Esophagus muscularis mucosa (tissue), 4 donors: ENCODE data around the gene DNER. TPM values are rescaled to one million over a fixed set of nuclear protein-coding genes. Genes with fewer than 3 reads are reported as not detected.
"Not testable (repeated sequence)": the region's sequence is repeated elsewhere in the genome, so short reads cannot be mapped to it uniquely, and the experiment has no call there.

Experiments used
- DNase-seq: peaks from one replicate; pipeline ENCODE4 v3.0.0-alpha.2; 2017; ENCODE audit errors: extremely low spot score
- H3K27ac ChIP-seq, 4 donors: fragments of 200-600 bp; sonication (generic); replicated peaks in 1 of 4; 1 replicate in 3 of 4; 2 replicates in 1 of 4; pipeline ENCODE4 v1.5.1; 2016 to 2019; ENCODE audit warnings: mild to moderate bottlenecking in 1 of 4
- H3K27me3 ChIP-seq, 4 donors: fragments of 200-600 bp; sonication (generic); one replicate each; pipeline versions ENCODE4 v1.5.1 to v1.6.0; 2016 to 2019
- H3K36me3 ChIP-seq, 4 donors: fragments of 200-600 bp; sonication (generic); one replicate each; pipeline ENCODE4 v1.5.1; 2016 to 2019
- H3K4me1 ChIP-seq, 4 donors: fragments of 200-600 bp; sonication (generic); one replicate each; pipeline ENCODE4 v1.5.1; 2016 to 2019
- H3K4me3 ChIP-seq, 4 donors: fragments of 200-600 bp; sonication (generic); 1 replicate in 2 of 4; 2 replicates in 2 of 4; pipeline ENCODE4 v1.5.1; 2016 to 2019; ENCODE audit warnings: mild to moderate bottlenecking in 4 of 4, moderate library complexity in 1 of 4
- H3K9me3 ChIP-seq, 4 donors: fragments of 200-600 bp; sonication (generic); 1 replicate in 3 of 4; 2 replicates in 1 of 4; pipeline ENCODE4 v1.5.1; 2016 to 2019
- EP300 ChIP-seq: sonication (generic); formaldehyde crosslinking; IDR thresholded peaks from one replicate; pipeline ENCODE4 v1.6.1; 2017; ENCODE audit warnings: antibody characterized with exemption
- POLR2A ChIP-seq: fragments of 450-650 bp; IDR thresholded peaks from one replicate; pipeline ENCODE4 v1.6.1; 2017; ENCODE audit warnings: antibody characterized with exemption, moderate library complexity, mild to moderate bottlenecking, low read depth
- POLR2AphosphoS5 ChIP-seq, 2 donors: sonication (generic); formaldehyde crosslinking; IDR thresholded peaks; one replicate each; pipeline ENCODE4 v1.6.1; 2017; ENCODE audit warnings: antibody characterized with exemption in 2 of 2
- WGBS: methylation state at CpG from one replicate; pipeline ENCODE4 v1.1.5; 2018; 5-methylcytosine and 5-hydroxymethylcytosine counted together
- intact Hi-C: fragments of 100-400 bp; cut with DNase I; formaldehyde crosslinking; loops from one replicate; pipeline ENCODE4 v1.15.1; 2023
- total RNA-seq, 4 donors: library from RNA; depleted of rRNA; stranded (reverse); fragments of >200 nt; gene quantifications; one replicate each; pipeline versions ENCODE4 v1.1.0 to v1.2.1, GENCODE V29; 2016
- TF ChIP-seq, protein P1 (sequence below), 3 experiments: fragments of 200-600 bp in 2 of 3; fragments of 450-650 bp in 1 of 3; sonication (generic) in 2 of 3; IDR thresholded peaks; one replicate each; pipeline ENCODE4 v1.5.1; 2017 to 2019; ENCODE audit warnings: antibody characterized with exemption in 3 of 3, mild to moderate bottlenecking in 2 of 3, moderate library complexity in 1 of 3

The DNER gene, protein sequence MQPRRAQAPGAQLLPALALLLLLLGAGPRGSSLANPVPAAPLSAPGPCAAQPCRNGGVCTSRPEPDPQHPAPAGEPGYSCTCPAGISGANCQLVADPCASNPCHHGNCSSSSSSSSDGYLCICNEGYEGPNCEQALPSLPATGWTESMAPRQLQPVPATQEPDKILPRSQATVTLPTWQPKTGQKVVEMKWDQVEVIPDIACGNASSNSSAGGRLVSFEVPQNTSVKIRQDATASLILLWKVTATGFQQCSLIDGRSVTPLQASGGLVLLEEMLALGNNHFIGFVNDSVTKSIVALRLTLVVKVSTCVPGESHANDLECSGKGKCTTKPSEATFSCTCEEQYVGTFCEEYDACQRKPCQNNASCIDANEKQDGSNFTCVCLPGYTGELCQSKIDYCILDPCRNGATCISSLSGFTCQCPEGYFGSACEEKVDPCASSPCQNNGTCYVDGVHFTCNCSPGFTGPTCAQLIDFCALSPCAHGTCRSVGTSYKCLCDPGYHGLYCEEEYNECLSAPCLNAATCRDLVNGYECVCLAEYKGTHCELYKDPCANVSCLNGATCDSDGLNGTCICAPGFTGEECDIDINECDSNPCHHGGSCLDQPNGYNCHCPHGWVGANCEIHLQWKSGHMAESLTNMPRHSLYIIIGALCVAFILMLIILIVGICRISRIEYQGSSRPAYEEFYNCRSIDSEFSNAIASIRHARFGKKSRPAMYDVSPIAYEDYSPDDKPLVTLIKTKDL
- total RNA-seq = 1 to 10 TPM; 2.9 to 5.3 (median 4.6) TPM

DNA sequence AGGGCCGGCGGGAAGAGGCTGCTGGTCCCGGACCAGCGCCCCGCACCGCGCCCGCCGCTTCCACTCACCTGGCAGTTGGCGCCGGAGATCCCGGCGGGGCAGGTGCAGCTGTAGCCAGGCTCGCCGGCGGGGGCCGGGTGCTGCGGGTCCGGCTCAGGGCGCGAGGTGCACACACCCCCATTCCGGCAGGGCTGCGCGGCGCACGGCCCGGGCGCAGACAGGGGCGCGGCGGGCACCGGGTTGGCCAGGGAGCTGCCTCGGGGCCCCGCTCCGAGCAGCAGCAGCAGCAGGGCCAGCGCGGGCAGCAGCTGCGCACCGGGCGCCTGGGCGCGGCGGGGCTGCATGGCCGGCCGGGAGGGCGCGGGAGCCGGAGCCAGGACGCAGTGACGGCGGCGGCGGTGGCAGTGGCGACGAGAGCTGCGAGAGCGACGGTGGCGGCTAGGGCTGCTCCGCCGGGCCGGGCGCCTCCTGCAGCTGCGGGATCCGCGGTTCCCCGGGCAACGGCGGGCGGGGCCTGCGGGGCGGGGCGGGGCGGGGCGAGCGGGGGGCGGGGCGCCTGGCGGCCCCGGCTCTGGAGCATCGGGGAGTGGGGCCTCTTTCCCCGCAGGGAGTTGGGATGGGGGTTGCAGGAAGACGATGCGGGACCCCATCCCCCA, at the start of gene DNER:
DNER (minus strand) TSS at position 476 of the 656 bp plus-strand sequence; CDS start at position 344, 132 bp downstream.
- no peak for DNase-seq

DNA sequence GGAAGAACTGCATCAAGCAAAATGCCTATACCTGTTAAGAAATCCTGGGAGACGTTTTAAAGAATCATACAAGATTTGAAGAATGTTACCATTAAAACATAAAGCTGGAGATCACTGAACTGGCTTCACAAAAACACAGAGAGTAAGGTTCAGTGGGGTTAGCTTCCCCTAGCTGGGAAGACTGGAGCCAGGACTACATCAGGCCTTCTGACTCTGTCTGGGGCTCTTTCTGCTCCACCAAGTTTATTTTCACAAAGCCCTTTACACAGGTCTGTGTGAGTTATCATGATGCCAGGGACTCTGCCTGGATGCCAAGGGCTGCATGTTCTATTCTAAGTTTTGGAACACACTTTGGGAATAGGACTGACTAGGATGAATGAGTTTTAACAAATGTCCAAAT, 47.3 kb upstream of the DNER start:
- Histone ChIP-seq H3K9me3 (no peaks in the 10 kb centered on the region), H3K4me1 (peaks cover 0 to 6% (median 0%) of the 10 kb centered on the region in 4 donors), H3K27me3 (no peaks in the 10 kb centered on the region), H3K4me3 (no peak overlapping the region), H3K36me3 (peaks cover 14 to 32% (median 28%) of the 10 kb centered on the region in 4 donors), H3K27ac (no peak overlapping the region)
- TF ChIP-seq EP300 (no peak), POLR2AphosphoS5 (IDR thresholded peaks at IDR 0.05) (no peak), POLR2A (no peak)
- TF ChIP-seq, protein P1, sequence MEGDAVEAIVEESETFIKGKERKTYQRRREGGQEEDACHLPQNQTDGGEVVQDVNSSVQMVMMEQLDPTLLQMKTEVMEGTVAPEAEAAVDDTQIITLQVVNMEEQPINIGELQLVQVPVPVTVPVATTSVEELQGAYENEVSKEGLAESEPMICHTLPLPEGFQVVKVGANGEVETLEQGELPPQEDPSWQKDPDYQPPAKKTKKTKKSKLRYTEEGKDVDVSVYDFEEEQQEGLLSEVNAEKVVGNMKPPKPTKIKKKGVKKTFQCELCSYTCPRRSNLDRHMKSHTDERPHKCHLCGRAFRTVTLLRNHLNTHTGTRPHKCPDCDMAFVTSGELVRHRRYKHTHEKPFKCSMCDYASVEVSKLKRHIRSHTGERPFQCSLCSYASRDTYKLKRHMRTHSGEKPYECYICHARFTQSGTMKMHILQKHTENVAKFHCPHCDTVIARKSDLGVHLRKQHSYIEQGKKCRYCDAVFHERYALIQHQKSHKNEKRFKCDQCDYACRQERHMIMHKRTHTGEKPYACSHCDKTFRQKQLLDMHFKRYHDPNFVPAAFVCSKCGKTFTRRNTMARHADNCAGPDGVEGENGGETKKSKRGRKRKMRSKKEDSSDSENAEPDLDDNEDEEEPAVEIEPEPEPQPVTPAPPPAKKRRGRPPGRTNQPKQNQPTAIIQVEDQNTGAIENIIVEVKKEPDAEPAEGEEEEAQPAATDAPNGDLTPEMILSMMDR (IDR thresholded peaks at IDR 0.05) = no peak
- intact Hi-C loops = no loop called here
- no peak for DNase-seq
- WGBS = 71% methylated on average over 1 of the region's 1 CpG

More for the DNA sequence above, at the start of gene DNER:
- Histone ChIP-seq H3K4me1 (peaks cover 16 to 28% (median 22%) of the 10 kb centered on the region in 4 donors), H3K36me3 (no peaks in the 10 kb centered on the region), H3K27ac (no peak within 1 kb of the TSS), H3K4me3 (peak within 1 kb of the TSS; percentile 42 to 55 (median 46)), H3K27me3 (peaks cover 0 to 88% (median 31%) of the 10 kb centered on the region in 4 donors), H3K9me3 (no peaks in the 10 kb centered on the region)
- WGBS = 0% methylated on average over 4 of the region's 84 CpGs
- intact Hi-C loops = no loop called here
- TF ChIP-seq, protein P1 (IDR thresholded peaks at IDR 0.05) = no peak
- TF ChIP-seq POLR2AphosphoS5 (IDR thresholded peaks at IDR 0.05) = no peak
- TF ChIP-seq POLR2A = no peak
- no peak for TF ChIP-seq EP300

DNA sequence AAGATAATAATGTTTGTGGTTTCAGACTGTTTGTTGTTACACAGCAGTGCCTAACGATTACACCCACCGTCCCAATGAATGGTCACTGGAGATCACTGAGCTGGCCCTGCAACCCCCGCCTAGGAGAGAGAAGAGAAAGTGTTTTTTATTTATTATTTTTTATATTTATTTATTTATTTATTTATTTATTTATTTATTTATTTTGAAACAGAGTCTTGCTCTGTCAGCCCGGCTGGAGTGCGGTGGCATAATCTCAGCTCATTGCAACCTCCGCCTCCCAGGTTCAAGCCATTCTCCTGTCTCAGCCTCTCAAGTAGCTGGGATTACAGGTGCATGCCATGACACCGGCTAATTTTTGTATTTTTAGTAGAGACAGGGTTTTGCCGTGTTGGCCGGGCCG, 43.1 kb upstream of the DNER start:
- H3K9me3 ChIP-seq, H3K4me3 ChIP-seq, H3K36me3 ChIP-seq, H3K27me3 ChIP-seq, H3K4me1 ChIP-seq, H3K27ac ChIP-seq, DNase-seq, intact Hi-C loops: not testable (repeated sequence)
- WGBS = 99% methylated on average over 10 of the region's 10 CpGs

DNA sequence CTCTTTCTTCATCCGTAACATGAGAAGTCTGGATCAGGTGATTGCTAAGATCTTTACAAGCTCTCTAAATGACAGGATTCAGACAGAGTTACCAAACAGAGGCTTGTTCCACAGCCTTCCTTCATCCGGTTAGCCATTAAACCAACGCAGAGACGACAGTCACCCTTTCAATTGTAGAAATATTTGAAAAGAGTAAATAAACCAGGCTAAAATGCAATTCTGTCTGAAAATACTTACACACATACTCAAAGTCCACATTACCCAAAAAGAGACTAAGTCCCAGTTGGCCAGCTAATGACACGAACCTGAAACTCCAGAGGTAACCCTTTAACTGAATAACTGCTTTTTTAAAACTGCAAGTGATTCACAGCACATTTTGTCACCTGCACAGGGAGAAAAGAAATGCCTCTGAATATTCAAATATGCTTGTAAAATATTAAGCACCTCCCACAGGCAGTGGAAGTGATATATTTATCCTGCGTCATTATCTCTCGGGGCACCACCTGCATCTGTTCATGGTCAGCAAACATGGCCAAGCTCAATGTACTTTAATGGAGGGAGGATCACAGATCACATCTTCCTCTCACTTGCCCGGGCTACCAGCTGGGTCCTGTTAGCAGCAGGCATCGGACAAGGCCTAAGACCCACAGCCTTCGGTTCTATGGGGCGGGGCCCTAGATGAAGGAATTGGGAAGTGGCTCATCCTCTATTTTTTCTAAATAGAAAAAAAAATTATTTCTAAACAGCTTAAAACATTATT, 38.8 kb upstream of the DNER start:
- intact Hi-C loops = no loop called here
- H3K36me3 ChIP-seq = no peaks in the 10 kb centered on the region
- TF ChIP-seq, protein P1 (IDR thresholded peaks at IDR 0.05) = no peak
- TF ChIP-seq POLR2A = no peak
- H3K4me1 ChIP-seq = no peaks in the 10 kb centered on the region
- DNase-seq = no peak
- H3K27me3 ChIP-seq = no peaks in the 10 kb centered on the region
- WGBS = 72% methylated on average over 11 of the region's 11 CpGs
- H3K9me3 ChIP-seq = no peaks in the 10 kb centered on the region
- no peak overlapping the region for H3K27ac ChIP-seq
- no peak overlapping the region for H3K4me3 ChIP-seq
